WTC11 (cell line): ENCODE measurements around the gene GARNL3. TPM values are rescaled to one million over a fixed set of nuclear protein-coding genes. Genes with fewer than 3 reads are reported as not detected.
A peak's percentile ranks its signal among the peaks of the same experiment; 100 is the strongest.

Source experiments
- CREM ChIP-seq: sonication (generic); formaldehyde crosslinking; IDR thresholded peaks from 2 replicates; pipeline ENCODE4 v1.8.1; 2022; ENCODE audit warnings: mild to moderate bottlenecking, missing genetic modification reagents, moderate library complexity
- FOXP1 ChIP-seq: sonication (generic); formaldehyde crosslinking; IDR thresholded peaks from 2 replicates; pipeline ENCODE4 v1.8.0; 2022; ENCODE audit warnings: missing genetic modification reagents, mild to moderate bottlenecking, moderate library complexity, borderline replicate concordance
- MYBL2 ChIP-seq: sonication (generic); formaldehyde crosslinking; IDR thresholded peaks from 2 replicates; pipeline ENCODE4 v1.8.1; 2023; ENCODE audit warnings: mild to moderate bottlenecking, moderate library complexity, missing genetic modification reagents
- OVOL2 ChIP-seq: fragments of 250-450 bp; sonication (Bioruptor Pico); IDR thresholded peaks from 2 replicates; pipeline ENCODE4 v1.9.0; 2021; ENCODE audit warnings: mild to moderate bottlenecking, borderline replicate concordance
- SMAD3 ChIP-seq: sonication (generic); formaldehyde crosslinking; IDR thresholded peaks from 2 replicates; pipeline ENCODE4 v1.8.0; 2022; ENCODE audit warnings: missing genetic modification reagents, mild to moderate bottlenecking, borderline replicate concordance
- SP1 ChIP-seq: sonication (generic); formaldehyde crosslinking; conservative IDR thresholded peaks from 2 replicates; pipeline ENCODE4 v1.8.1; 2022; ENCODE audit warnings: missing genetic modification reagents
- TEAD4 ChIP-seq: sonication (generic); formaldehyde crosslinking; IDR thresholded peaks from 2 replicates; pipeline ENCODE4 v1.8.0; 2022; ENCODE audit warnings: mild to moderate bottlenecking, missing genetic modification reagents
- ZNF232 ChIP-seq: sonication (generic); formaldehyde crosslinking; IDR thresholded peaks from 2 replicates; pipeline ENCODE4 v1.8.0; 2022; ENCODE audit warnings: mild to moderate bottlenecking, missing genetic modification reagents
- total RNA-seq: library from RNA; stranded (reverse); gene quantifications from 3 replicates; pipeline ENCODE4 v1.2.3, GENCODE V29; 2021
- TF ChIP-seq, protein P1 (sequence below): sonication (generic); formaldehyde crosslinking; IDR thresholded peaks from 2 replicates; pipeline ENCODE4 v1.8.1; 2023; ENCODE audit warnings: mild to moderate bottlenecking, missing genetic modification reagents, moderate library complexity
- TF ChIP-seq, protein P2 (sequence below): sonication (generic); formaldehyde crosslinking; IDR thresholded peaks from 2 replicates; pipeline ENCODE4 v1.8.0; 2022; ENCODE audit warnings: mild to moderate bottlenecking, missing genetic modification reagents
- TF ChIP-seq, protein P3 (sequence below): sonication (generic); formaldehyde crosslinking; IDR thresholded peaks from 2 replicates; pipeline ENCODE4 v1.8.0; 2022; ENCODE audit warnings: mild to moderate bottlenecking, missing genetic modification reagents
- TF ChIP-seq, protein P4 (sequence below): fragments of 250-450 bp; sonication (Bioruptor Pico); conservative IDR thresholded peaks from 2 replicates; pipeline ENCODE4 v1.9.0; 2021; ENCODE audit warnings: mild to moderate bottlenecking
- TF ChIP-seq, protein P5 (sequence below): fragments of 250-450 bp; sonication (Bioruptor Pico); IDR thresholded peaks from 2 replicates; pipeline ENCODE4 v1.8.0; 2021; ENCODE audit warnings: mild to moderate bottlenecking
- TF ChIP-seq, protein P6 (sequence below): sonication (generic); formaldehyde crosslinking; IDR thresholded peaks from 2 replicates; pipeline ENCODE4 v1.8.1; 2023; ENCODE audit warnings: mild to moderate bottlenecking, moderate library complexity, missing genetic modification reagents
- TF ChIP-seq, protein P7 (sequence below): sonication (generic); formaldehyde crosslinking; IDR thresholded peaks from 2 replicates; pipeline ENCODE4 v1.8.0; 2022; ENCODE audit warnings: mild to moderate bottlenecking, missing genetic modification reagents
- TF ChIP-seq, protein P8 (sequence below): sonication (generic); formaldehyde crosslinking; conservative IDR thresholded peaks from 2 replicates; pipeline ENCODE4 v1.8.1; 2023; ENCODE audit warnings: mild to moderate bottlenecking, low read depth, missing genetic modification reagents, moderate library complexity
- TF ChIP-seq, protein P9 (sequence below): fragments of 250-450 bp; sonication (Bioruptor Pico); IDR thresholded peaks from 2 replicates; pipeline ENCODE4 v1.9.0; 2021; ENCODE audit warnings: mild to moderate bottlenecking
- TF ChIP-seq, protein P10 (sequence below): fragments of 250-450 bp; sonication (Bioruptor Pico); IDR thresholded peaks from 2 replicates; pipeline ENCODE4 v2.1.2; 2022; ENCODE audit warnings: mild to moderate bottlenecking, moderate library complexity

Gene GARNL3
- total RNA-seq, 1 experiment from 2014 or later, result 17.8 TPM

DNA sequence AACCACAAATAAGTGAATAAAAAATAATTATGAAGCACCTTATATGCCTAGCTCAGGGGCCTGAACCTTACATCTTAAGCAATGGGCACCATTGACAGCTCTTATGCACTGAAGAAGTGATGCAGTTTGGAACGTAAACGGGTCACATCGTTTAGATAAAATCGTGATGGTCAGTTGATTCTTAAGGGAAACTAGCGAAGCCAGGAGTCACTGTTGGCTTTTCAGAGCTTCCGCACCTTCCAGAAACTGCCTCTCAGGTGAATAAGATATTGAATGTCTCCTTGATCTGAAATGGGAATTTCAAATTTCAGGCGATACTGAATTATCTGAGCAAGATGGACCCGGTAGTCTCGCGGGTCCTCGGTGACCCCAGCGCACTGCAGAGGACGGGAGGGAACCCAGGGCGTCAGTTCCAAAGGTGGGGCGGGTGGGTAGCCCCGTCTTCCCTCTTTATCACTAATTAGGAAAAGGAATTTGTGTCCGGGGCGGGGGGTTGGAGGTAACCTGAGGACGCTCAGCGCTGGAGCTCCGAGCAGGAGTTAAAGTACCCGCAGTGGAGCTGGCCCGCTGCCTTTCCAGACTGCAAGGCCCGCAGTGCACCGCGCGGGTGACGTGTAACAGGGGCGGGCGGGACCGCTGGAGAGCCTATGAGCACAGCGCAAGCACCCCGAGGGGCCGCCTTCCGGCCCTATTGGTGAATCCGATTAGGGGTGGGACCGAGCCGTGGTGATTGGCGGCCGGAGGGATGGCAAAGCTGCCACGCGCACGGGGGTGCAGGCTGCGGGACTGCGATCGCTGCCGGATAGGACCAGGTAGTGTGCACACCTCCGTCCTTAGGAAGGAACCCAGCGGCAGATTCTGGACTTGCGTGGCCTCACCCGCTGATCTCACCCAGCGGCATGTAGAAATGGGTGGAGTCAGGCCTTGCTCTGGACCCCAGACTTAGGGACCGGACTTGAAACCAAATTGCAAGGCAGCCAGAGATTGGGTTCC, 19.7 kb upstream of the GARNL3 start (continued):
- TF ChIP-seq, protein P1, sequence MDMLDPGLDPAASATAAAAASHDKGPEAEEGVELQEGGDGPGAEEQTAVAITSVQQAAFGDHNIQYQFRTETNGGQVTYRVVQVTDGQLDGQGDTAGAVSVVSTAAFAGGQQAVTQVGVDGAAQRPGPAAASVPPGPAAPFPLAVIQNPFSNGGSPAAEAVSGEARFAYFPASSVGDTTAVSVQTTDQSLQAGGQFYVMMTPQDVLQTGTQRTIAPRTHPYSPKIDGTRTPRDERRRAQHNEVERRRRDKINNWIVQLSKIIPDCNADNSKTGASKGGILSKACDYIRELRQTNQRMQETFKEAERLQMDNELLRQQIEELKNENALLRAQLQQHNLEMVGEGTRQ (CRISPR knock-in tag), result no peak
- TF ChIP-seq, protein P2, sequence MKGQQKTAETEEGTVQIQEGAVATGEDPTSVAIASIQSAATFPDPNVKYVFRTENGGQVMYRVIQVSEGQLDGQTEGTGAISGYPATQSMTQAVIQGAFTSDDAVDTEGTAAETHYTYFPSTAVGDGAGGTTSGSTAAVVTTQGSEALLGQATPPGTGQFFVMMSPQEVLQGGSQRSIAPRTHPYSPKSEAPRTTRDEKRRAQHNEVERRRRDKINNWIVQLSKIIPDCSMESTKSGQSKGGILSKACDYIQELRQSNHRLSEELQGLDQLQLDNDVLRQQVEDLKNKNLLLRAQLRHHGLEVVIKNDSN (CRISPR knock-in tag), result no peak
- TF ChIP-seq, protein P3, sequence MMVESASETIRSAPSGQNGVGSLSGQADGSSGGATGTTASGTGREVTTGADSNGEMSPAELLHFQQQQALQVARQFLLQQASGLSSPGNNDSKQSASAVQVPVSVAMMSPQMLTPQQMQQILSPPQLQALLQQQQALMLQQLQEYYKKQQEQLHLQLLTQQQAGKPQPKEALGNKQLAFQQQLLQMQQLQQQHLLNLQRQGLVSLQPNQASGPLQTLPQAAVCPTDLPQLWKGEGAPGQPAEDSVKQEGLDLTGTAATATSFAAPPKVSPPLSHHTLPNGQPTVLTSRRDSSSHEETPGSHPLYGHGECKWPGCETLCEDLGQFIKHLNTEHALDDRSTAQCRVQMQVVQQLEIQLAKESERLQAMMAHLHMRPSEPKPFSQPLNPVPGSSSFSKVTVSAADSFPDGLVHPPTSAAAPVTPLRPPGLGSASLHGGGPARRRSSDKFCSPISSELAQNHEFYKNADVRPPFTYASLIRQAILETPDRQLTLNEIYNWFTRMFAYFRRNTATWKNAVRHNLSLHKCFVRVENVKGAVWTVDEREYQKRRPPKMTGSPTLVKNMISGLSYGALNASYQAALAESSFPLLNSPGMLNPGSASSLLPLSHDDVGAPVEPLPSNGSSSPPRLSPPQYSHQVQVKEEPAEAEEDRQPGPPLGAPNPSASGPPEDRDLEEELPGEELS (CRISPR knock-in tag), result 0 out of 2 replicates have a peak, but pooled peaks have one; percentile 24
- TF ChIP-seq, protein P4, sequence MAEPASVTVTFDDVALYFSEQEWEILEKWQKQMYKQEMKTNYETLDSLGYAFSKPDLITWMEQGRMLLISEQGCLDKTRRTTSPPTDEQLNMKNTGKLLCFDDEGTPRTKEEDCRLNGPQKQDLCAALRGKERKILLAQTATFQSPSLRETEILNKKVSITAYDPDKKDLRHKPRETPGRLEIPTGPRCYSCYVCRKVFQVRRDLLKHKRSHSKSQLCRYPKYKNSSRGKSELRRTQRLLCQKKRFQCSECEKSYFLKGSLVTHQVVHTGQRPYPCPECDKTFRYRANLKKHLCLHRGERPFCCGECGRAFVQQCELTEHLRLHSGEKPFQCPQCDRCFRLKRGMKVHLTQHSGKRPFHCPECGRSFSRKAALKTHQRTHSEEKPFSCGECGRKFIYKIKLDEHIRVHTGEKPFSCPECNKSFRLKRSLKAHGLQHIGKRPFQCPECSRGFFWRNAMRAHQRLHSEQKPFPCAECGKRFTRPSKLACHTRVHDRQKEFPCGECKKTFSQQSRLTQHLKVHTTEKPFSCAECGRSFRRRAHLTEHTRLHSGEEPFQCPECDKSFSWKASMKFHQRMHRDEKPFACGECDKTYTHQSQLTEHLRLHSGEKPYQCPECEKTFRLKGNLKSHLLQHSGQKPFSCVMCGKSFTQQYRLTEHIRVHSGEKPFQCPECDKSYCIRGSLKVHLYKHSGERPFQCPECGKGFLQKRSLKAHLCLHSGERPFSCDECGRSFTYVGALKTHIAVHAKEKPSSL, result no peak
- TF ChIP-seq, protein P5, sequence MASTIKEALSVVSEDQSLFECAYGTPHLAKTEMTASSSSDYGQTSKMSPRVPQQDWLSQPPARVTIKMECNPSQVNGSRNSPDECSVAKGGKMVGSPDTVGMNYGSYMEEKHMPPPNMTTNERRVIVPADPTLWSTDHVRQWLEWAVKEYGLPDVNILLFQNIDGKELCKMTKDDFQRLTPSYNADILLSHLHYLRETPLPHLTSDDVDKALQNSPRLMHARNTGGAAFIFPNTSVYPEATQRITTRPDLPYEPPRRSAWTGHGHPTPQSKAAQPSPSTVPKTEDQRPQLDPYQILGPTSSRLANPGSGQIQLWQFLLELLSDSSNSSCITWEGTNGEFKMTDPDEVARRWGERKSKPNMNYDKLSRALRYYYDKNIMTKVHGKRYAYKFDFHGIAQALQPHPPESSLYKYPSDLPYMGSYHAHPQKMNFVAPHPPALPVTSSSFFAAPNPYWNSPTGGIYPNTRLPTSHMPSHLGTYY, result peak; percentile 54; the same call in 1 of the 2 replicates
- TF ChIP-seq TEAD4, result no peak
- TF ChIP-seq, protein P6, sequence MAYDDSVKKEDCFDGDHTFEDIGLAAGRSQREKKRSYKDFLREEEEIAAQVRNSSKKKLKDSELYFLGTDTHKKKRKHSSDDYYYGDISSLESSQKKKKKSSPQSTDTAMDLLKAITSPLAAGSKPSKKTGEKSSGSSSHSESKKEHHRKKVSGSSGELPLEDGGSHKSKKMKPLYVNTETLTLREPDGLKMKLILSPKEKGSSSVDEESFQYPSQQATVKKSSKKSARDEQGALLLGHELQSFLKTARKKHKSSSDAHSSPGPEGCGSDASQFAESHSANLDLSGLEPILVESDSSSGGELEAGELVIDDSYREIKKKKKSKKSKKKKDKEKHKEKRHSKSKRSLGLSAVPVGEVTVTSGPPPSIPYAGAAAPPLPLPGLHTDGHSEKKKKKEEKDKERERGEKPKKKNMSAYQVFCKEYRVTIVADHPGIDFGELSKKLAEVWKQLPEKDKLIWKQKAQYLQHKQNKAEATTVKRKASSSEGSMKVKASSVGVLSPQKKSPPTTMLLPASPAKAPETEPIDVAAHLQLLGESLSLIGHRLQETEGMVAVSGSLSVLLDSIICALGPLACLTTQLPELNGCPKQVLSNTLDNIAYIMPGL, result no peak
- TF ChIP-seq ZNF232 (CRISPR knock-in tag), result no peak
- peak; percentile 89 for TF ChIP-seq CREM (CRISPR knock-in tag)
- TF ChIP-seq, protein P7, sequence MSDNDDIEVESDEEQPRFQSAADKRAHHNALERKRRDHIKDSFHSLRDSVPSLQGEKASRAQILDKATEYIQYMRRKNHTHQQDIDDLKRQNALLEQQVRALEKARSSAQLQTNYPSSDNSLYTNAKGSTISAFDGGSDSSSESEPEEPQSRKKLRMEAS (CRISPR knock-in tag), result peak; percentile 54; the same call in 1 of the 2 replicates
- TF ChIP-seq, protein P8, sequence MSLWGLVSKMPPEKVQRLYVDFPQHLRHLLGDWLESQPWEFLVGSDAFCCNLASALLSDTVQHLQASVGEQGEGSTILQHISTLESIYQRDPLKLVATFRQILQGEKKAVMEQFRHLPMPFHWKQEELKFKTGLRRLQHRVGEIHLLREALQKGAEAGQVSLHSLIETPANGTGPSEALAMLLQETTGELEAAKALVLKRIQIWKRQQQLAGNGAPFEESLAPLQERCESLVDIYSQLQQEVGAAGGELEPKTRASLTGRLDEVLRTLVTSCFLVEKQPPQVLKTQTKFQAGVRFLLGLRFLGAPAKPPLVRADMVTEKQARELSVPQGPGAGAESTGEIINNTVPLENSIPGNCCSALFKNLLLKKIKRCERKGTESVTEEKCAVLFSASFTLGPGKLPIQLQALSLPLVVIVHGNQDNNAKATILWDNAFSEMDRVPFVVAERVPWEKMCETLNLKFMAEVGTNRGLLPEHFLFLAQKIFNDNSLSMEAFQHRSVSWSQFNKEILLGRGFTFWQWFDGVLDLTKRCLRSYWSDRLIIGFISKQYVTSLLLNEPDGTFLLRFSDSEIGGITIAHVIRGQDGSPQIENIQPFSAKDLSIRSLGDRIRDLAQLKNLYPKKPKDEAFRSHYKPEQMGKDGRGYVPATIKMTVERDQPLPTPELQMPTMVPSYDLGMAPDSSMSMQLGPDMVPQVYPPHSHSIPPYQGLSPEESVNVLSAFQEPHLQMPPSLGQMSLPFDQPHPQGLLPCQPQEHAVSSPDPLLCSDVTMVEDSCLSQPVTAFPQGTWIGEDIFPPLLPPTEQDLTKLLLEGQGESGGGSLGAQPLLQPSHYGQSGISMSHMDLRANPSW (CRISPR knock-in tag), result no peak
- TF ChIP-seq MYBL2 (CRISPR knock-in tag), result no peak
- TF ChIP-seq FOXP1 (CRISPR knock-in tag), result no peak
- TF ChIP-seq SMAD3 (CRISPR knock-in tag), result no peak
- TF ChIP-seq SP1 (CRISPR knock-in tag), result peak; percentile 89
- TF ChIP-seq OVOL2 (CRISPR knock-in tag), result no peak
- TF ChIP-seq, protein P9, sequence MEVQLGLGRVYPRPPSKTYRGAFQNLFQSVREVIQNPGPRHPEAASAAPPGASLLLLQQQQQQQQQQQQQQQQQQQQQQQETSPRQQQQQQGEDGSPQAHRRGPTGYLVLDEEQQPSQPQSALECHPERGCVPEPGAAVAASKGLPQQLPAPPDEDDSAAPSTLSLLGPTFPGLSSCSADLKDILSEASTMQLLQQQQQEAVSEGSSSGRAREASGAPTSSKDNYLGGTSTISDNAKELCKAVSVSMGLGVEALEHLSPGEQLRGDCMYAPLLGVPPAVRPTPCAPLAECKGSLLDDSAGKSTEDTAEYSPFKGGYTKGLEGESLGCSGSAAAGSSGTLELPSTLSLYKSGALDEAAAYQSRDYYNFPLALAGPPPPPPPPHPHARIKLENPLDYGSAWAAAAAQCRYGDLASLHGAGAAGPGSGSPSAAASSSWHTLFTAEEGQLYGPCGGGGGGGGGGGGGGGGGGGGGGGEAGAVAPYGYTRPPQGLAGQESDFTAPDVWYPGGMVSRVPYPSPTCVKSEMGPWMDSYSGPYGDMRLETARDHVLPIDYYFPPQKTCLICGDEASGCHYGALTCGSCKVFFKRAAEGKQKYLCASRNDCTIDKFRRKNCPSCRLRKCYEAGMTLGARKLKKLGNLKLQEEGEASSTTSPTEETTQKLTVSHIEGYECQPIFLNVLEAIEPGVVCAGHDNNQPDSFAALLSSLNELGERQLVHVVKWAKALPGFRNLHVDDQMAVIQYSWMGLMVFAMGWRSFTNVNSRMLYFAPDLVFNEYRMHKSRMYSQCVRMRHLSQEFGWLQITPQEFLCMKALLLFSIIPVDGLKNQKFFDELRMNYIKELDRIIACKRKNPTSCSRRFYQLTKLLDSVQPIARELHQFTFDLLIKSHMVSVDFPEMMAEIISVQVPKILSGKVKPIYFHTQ (CRISPR knock-in tag), result no peak
- TF ChIP-seq, protein P10, sequence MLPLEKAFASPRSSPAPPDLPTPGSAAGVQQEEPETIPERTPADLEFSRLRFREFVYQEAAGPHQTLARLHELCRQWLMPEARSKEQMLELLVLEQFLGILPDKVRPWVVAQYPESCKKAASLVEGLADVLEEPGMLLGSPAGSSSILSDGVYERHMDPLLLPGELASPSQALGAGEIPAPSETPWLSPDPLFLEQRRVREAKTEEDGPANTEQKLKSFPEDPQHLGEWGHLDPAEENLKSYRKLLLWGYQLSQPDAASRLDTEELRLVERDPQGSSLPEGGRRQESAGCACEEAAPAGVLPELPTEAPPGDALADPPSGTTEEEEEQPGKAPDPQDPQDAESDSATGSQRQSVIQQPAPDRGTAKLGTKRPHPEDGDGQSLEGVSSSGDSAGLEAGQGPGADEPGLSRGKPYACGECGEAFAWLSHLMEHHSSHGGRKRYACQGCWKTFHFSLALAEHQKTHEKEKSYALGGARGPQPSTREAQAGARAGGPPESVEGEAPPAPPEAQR, result no peak
